Subcutaneous preadipocyte (primary cell): ENCODE results near the gene DDIT4. TPM values are rescaled to one million over a fixed set of nuclear protein-coding genes. Genes with fewer than 3 reads are reported as not detected.

Source experiments
- total RNA-seq: library from RNA; depleted of rRNA; stranded (reverse); fragments of >200 nt; gene quantifications from 2 replicates; pipeline ENCODE4 v1.2.3, GENCODE V29; 2012

DDIT4 gene
- total RNA-seq, result 100 and 165 TPM in 2 replicates

DNA sequence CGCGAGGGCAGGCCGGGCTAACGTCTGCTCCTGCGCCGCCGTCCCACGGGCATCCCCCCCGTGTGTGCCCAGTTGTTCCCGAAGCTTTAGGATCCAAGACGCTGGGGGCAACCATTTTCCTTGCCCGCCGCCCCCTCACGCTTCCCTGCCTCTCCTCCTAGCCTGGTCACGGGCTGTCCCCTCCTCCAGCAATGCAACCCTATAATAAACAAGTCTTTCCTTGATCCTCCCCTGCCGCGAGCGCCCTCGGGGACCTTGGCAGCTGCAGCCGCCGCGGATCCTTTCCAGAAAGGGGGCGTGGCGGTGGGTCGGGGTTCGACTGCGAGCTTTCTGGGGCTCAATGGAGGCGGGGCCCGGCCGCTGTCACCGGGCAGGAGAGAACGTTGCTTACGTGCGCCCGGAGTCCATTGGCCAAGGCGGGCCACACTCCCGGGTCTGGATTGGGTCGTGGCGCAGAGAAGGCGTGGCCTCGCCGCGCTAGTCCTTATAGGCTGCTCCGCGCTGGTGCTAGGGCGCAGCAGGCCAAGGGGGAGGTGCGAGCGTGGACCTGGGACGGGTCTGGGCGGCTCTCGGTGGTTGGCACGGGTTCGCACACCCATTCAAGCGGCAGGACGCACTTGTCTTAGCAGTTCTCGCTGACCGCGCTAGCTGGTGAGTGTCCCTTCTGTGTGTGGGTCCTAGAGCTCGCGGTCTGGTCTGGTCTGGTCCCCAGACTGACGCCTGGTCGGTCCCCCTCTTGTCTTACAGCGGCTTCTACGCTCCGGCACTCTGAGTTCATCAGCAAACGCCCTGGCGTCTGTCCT is at the start of gene DDIT4:
Gene DDIT4, plus strand, starts transcription at position 515 of the 803 bp plus-strand sequence. CDS start 293 bp downstream, outside the sequence.

Other genes starting within 250 kb of the DDIT4 start
- under 0.01 and 0.20 TPM in 2 replicates for gene SPOCK2, start 185.4 kb upstream of the DDIT4 start, total RNA-seq
- 29.9 and 38.6 TPM in 2 replicates for gene ANAPC16, start 57.9 kb upstream of the DDIT4 start, total RNA-seq
- 34.0 and 35.6 TPM in 2 replicates for gene ASCC1, start 57.6 kb upstream of the DDIT4 start, total RNA-seq
- 25.0 and 33.8 TPM in 2 replicates for gene DNAJB12, start 81.0 kb downstream of the DDIT4 start, total RNA-seq